Measurements from ENCODE around the gene DAP. TPM values are rescaled to one million over a fixed set of nuclear protein-coding genes. Genes with fewer than 3 reads are reported as not detected.

Gene DAP
- total RNA-seq, 1 experiment from 2014 or later = 47.7 TPM

- Mint-ChIP-seq H3K9me3 (peaks cover 9% of the 10 kb centered on the region; the same call in 1 of the 2 replicates), H3K27me3 (ENCODE audit: low read depth) (no peaks in the 10 kb centered on the region), H3K36me3 (peaks cover 25% of the 10 kb centered on the region), H3K4me3 (no peak overlapping the region), H3K27ac (no peak overlapping the region), H3K4me1 (peaks cover 9% of the 10 kb centered on the region)
- no peak for TF ChIP-seq ARID4B (CRISPR knock-in tag; IDR thresholded peaks at IDR 0.05; ENCODE audit: borderline replicate concordance)
- no peak for TF ChIP-seq SMAD4 (CRISPR knock-in tag; IDR thresholded peaks at IDR 0.05)
- no peak for TF ChIP-seq ERG (CRISPR knock-in tag; IDR thresholded peaks at IDR 0.05)
- no peak for TF ChIP-seq CDX4 (CRISPR knock-in tag; IDR thresholded peaks at IDR 0.05; ENCODE audit: borderline replicate concordance)
- no peak for TF ChIP-seq NFE2L1 (CRISPR knock-in tag; IDR thresholded peaks at IDR 0.05)
- no peak for TF ChIP-seq ATF6 (CRISPR knock-in tag; IDR thresholded peaks at IDR 0.05)
- TF ChIP-seq ZNF219 (CRISPR knock-in tag; IDR thresholded peaks at IDR 0.05; ENCODE audit: borderline replicate concordance) = no peak
- no peak for TF ChIP-seq GTF2I (CRISPR knock-in tag; conservative IDR thresholded peaks at IDR 0.05)
- no peak for TF ChIP-seq ESRRA (CRISPR knock-in tag; IDR thresholded peaks at IDR 0.05; ENCODE audit: borderline replicate concordance)
- TF ChIP-seq ZNF281 (CRISPR knock-in tag; IDR thresholded peaks at IDR 0.05) = no peak
- TF ChIP-seq HMGA2 (CRISPR knock-in tag; IDR thresholded peaks at IDR 0.05) = no peak
- no peak for TF ChIP-seq SP1 (CRISPR knock-in tag; conservative IDR thresholded peaks at IDR 0.05)
- TF ChIP-seq IRF1 (CRISPR knock-in tag; IDR thresholded peaks at IDR 0.05) = no peak
- no peak for TF ChIP-seq TCF7 (CRISPR knock-in tag; IDR thresholded peaks at IDR 0.05; ENCODE audit: low read depth)
- no peak for TF ChIP-seq FOXP1 (CRISPR knock-in tag; IDR thresholded peaks at IDR 0.05; ENCODE audit: borderline replicate concordance)
- ChIA-PET POLR2A (no interaction called here), CTCF (no interaction called here)
- ATAC-seq (peak; percentile 65; the same call in 1 of the 2 replicates), DNase-seq (ENCODE audit: low spot score) (no peak)
Observed at GRCh38 chr5:10750909-10751308, 10.1 kb downstream of the DAP start.
